Epidermal melanocyte (primary cell): ENCODE data around the gene SLC9A5.
A peak's percentile ranks its signal among the peaks of the same experiment; 100 is the strongest.

Experiments used
- DNase-seq: peaks from one replicate; pipeline ENCODE4 v3.0.0; 2011; ENCODE audit warnings: low spot score; ENCODE audit not compliant: insufficient read length

Gene SLC9A5

DNA sequence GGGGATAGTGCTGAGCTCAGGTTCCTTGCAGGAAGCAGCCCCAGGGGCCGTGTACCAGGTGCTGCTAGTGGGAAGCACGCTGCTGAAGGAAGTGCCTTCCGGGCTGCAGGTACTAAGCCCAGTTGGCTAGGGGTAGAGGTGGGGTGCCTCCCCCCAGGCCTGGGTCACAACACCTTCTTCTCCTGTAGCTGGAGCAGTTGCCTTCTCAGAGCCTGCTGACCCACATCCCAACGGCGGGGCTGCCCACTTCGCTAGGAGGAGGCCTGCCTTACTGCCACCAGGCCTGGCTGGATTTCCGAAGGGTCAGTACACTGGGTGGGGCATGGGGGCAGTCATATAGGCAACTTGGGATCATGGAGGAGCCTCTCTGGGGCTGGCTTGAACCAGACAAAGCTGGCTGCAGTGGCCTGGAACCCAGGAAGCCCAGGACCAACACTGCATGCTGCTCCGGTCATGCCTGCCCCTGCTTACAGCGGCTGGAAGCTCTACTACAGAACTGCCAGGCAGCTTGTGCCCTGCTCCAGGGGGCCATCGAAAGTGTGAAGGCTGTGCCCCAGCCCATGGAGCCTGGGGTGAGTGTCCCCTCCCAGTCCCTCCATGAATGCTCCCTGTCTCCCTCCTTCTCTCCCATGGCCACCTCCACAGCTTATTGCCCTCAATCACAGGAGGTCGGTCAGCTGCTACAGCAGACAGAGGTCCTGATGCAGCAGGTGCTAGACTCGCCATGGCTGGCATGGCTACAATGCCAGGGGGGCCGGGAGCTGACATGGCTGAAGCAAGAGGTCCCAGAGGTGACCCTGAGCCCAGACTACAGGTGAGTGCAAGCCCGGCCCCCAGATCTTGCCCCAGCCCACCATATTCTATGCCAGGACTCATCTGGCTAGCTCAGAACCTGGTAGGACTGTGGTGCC is 33.0 kb downstream of the SLC9A5 start:
- DNase-seq: no peak

DNA sequence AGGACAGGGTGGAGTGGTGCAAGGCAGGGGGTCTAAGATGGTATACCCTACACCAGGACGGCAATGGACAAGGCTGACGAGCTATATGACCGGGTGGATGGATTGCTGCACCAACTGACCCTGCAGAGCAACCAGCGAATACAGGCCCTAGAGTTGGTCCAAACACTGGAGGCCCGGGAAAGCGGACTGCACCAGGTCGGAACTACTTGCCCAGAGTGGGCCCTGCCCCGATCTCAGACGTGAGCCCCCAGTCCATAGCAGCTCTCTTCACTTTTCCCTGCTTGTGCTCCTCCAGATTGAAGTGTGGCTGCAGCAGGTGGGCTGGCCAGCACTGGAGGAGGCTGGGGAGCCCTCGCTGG is 33.6 kb downstream of the SLC9A5 start:
- DNase-seq: no peak

DNA sequence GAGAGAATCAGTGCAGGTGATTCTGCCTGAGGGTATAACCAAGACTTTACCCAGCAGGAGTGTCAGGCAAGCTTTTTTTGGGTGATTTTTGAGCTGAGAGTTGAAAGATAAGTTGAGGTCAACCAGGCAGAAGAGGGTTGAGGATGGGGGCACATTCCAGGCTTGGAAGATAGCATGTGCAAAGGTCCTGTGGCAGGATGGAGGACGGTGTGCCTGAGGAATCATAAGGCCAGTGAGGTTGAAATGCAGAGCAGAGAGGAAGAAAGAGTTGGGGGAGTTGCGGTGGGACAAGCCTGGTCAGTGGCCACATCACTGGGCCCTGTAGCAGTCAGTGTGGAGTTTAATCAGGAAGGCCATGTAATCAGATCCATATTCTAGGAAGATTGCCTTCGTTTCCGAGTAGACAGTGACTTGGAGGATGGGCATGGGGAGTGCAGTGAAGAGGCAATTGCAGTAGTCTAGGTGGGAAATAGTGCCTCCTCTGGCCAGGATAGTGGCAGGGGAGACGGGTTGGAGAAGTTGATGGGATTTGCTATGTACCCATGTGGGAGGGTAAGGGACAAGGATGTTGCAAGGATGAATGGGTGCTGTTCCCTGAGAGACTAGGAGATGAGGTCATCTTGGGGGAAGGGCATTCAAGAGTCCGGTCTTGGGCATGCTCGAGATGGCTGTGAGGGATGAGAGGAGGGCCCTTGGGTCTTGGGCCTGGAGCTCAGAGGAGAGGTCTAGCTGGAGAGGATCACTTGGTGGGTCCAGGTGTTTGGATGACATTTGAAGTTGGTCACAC is 34.5 kb downstream of the SLC9A5 start:
- DNase-seq: no peak

DNA sequence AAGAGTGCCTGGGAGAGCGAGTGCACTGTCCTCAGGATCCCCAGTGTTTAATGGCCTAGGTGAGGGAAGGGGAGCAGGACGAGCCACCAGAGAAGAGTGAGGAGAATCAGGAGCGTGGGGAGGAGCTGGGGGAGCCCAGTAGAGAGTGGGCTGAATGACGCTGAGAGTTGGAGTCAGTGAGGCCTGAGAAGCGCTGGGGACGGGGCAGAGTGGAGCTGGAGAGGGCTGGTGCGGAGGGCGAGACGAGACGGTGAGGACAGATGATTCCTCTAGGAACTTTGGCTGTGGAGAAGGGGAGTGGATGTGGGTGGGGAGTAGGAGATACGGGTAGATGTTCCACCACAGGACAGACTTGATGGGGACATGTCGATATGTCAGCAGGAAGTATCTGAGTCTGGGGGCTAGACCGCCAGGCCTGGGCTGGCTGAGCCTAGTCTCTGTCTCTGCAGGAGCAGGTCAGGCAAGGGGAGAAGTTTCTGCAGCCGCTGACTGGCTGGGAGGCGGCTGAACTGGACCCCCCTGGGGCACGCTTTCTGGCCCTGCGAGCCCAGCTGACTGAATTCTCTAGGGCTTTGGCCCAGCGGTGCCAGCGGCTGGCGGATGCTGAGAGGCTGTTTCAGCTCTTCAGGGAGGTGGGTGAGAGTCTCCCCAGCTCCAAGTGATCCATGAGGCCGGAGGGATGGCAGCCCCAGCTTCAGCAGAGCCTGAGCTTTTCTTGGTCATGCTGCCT is 35.2 kb downstream of the SLC9A5 start:
- no peak for DNase-seq

DNA sequence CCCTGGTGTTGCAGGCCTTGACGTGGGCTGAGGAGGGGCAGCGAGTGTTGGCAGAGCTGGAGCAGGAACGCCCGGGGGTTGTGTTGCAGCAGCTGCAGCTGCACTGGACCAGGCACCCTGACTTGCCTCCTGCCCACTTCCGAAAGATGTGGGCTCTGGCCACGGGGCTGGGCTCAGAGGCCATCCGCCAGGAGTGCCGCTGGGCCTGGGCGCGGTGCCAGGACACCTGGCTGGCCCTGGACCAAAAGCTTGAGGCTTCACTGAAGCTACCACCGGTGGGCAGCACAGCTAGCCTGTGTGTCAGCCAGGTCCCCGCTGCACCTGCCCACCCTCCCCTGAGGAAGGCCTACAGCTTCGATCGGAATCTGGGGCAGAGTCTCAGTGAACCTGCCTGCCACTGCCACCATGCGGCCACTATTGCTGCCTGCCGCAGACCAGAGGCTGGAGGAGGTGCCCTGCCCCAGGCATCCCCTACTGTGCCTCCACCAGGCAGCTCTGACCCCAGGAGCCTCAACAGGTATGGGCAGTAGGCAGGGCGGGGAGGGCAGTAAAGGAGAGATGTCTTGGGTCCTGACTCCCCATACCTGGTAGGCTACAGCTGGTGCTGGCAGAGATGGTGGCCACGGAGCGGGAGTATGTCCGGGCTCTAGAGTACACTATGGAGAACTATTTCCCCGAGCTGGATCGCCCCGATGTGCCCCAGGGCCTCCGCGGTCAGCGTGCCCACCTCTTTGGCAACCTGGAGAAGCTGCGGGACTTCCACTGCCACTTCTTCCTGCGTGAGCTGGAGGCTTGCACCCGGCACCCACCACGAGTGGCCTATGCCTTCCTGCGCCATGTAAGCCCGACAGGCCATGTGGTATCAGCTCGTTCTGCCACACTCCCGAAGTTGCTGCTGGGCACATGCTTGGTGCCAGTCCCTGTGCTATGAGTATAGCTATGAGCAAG is 36.2 kb downstream of the SLC9A5 start:
- DNase-seq: no peak

DNA sequence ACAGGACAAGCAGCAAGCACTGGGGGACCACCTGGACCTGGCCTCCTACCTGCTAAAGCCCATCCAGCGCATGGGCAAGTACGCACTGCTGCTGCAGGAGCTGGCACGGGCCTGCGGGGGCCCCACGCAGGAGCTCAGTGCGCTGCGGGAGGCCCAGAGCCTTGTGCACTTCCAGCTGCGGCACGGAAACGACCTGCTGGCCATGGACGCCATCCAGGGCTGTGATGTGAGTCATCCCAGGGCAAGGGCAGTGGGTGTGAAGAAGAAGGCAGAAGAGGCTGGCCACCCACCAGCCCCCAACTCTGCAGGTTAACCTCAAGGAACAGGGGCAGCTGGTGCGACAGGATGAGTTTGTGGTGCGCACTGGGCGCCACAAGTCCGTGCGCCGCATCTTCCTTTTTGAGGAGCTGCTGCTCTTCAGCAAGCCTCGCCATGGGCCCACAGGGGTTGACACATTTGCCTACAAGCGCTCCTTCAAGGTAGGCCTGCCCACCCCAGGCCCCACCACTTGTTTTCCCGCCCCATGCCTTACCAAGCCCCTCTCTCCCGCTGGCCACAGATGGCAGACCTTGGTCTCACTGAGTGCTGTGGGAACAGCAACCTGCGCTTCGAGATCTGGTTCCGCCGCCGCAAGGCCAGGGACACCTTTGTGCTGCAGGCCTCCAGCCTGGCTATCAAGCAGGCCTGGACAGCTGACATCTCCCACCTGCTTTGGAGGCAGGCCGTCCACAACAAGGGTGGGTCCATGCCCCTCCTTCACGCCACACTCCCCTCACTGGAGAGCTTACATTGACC is 37.9 kb downstream of the SLC9A5 start:
- DNase-seq: no peak

DNA sequence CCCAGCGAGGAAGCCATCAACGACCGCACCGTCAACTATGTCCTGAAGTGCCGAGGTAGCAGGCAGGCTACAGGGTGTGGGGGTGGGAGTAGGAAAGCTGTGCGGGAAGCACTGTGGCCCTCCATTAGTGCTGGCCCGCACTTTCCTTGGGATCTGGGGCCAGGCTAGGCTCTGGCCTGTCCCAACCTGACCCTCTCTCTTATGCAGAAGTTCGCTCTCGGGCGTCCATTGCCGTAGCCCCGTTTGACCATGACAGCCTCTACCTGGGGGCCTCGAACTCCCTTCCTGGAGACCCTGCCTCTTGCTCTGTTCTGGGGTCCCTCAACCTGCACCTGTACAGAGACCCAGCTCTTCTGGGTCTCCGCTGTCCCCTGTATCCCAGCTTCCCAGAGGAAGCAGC is 39.2 kb downstream of the SLC9A5 start:
- DNase-seq: no peak

DNA sequence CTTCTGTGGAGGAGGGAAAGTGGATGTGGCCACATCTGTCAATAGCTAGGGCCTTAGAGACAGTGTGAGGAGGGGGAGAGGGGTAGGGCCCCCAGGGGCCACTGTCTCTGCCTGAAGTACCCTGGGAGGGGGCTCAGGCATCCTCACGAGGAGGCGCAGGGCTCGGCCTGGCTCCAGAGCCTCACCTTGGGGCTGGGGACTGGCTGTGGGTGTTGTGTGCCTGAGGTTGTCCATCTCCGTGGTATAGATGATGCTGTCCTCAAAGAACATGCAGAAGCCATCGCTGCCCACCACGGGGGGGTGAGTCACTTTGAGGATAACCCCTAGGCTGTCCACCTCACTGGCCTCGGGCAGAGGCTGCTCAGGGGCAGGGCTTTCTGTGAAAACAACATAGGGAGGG is 42.7 kb downstream of the SLC9A5 start:
- DNase-seq: no peak

DNA sequence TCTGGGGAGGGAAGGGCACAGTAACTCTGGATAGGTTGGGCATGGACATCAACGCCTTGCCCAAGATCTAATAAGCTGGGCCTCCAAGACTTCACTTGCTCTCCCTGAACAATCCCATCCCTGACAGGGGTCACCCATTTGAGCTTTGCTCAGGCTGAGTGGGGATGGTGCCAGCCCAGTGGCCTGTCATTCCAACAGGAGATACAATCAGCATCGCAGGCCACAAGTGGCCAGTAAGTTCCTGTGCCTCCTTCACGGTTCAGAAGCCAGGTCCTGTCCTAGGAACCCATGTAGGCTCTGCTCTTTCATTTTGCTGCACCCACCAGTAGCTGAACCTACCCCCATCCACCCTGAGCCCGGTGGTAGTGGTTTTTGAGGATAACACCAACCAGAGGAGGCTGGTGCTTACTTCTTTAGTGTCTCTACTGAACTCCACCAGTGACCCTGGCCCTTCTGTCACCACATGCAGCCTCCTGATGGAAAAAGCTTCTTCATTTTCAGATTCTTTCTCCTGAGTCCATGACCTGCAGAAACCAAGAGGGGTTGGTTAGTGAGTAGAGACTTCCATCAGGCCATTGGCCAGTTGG is 45.5 kb downstream of the SLC9A5 start:
- no peak for DNase-seq

DNA sequence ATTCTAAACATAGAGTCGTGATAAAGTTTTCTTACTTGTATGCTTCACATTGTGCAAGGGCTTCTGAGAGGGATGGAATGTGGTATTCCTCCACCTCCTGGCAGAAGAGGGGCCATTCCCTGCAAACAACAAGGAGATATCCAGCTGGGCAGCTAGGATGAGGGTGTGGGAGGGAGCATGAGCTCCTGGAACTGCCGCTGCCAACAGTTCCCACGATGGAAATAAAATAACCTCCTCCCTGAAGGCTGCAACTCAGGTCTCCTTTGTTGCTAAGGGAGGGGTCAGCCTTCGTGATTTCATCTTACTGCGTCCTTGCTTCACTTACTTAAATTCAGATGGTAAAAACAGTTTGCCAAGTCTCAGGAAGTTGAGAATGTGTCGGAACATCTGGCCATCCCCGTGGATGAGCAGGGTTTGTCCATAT is 46.2 kb downstream of the SLC9A5 start:
- DNase-seq: peak; percentile 49

DNA sequence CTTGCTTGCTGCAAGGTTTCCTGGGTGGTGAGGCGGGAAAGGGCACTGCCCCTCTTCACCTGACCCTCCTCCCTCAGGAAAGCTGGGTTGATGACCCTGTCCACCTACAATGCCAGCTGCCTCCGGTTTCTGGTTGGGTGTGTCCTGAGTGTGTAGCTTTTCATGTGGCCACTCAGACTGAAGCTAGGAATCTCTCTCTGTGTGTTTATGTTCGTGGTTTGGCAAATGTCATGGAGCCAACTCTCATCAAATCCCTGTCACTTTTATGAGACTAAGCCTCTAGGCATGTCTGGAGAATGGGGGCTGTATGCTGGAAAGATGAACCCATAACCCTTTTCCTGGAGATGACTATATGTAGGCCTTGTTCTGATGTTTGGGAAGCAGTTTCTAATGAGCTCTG is 47.6 kb downstream of the SLC9A5 start:
- no peak for DNase-seq

DNA sequence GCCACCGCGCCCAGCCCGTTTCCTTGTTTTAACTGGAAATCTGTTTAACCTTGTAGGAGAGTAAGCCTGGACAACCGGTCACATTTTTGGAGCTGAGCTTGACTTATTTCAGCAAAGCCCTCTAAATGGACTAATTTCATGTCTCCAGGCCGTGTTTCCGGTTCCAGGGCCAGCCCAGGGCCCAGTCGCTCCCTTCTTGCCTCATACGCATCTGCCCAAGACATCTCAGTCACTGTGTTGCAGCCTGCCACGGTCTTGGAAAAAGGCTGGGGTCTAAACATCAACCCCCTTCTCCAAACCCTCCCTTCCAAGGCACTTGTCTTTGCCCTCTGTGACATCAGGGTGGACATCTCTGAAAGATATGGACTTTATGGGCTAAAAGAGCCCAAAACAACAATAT is 49.5 kb downstream of the SLC9A5 start:
- no peak for DNase-seq

DNA sequence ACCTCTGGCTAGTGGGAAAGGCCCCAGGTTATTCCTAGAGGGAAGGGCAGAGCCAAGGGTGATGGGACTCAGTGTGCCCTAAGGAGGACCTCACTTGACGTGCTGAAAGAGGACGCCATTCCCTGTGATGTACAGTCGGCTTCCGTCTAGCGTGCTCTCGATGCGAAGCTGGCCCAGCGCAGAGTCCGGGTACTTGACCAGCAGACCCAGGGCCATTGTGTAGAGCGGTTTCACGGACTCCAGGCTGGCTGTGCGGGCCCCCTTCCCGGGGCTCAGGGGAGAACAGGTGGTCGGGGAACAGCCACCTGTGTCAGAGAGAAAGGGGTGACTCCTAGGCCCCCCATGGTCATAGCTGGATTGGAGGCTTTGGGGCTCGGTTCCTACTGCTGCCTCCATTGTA is 50.5 kb downstream of the SLC9A5 start:
- DNase-seq: no peak

DNA sequence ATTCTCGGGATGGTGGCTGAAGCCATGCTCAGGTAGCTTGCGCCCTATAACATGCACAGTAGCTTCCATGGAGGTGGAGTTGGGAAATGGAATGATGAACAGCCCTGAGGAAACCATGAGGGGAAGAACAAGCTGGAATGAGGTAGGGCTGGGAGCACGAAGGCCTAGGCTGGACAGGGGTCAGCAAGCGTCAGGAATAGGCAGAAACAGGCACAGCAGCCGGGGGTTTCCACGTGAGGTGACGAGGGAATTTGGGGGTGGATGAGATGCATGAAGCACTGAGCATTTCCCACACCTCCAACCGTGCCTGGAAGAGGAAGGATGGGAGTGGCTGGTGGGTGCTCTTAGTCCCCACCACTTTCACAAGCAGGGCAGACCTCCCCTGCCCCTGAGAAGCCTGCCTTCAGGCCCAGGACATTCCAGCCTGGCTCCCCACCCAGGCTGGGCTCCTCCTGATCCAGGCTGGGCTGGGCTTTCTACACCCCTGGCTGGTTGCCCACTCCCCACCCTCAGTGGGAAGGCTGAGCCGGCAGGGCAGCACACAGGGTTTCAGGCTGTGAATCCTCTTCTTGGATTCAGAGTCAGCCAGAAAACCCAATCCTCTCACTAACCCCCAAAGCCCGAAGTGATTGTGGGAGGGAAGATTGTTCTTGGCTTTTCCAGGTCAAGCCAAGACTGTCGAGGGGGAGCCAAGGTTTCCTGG is 52.5 kb downstream of the SLC9A5 start:
- no peak for DNase-seq

DNA sequence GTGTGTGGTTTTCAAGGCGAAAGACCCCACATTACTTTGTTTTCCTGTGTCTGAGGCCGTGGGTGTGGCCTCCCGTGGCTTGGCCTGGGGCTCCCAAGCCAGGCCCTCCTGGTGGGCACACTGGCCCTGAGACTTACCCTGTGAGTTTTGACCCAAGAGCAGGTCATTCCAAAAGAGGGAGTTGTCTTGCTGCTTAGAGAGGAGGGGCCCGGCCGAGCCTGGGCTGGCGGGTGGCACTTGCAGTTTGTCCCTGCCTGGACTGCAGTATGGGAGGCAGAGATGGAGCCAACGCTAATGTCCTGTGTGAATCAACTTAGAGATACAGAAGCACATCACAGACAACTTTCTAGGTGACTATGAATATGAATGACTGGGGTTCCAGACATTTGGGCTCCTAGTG is 53.3 kb downstream of the SLC9A5 start:
- no peak for DNase-seq

DNA sequence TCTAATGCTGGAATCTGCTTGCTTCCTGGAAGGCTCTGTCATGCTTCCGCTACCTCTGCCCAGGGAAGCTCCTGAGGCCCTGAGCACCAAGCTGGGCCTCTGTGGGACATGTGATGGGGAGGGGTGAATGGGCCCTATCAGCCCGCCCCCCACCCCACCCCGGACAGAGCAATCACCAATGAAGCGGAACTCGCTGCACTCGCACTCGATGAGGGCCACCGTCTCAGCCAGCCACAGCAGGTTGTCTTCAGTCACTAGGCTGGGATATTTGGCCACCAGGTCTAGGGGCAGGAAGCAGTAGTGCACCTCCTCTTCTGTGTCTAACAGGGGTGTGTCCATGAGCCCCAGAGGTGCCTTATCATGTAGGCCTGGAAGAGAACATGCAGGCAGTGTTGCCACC is 54.2 kb downstream of the SLC9A5 start:
- no peak for DNase-seq

DNA sequence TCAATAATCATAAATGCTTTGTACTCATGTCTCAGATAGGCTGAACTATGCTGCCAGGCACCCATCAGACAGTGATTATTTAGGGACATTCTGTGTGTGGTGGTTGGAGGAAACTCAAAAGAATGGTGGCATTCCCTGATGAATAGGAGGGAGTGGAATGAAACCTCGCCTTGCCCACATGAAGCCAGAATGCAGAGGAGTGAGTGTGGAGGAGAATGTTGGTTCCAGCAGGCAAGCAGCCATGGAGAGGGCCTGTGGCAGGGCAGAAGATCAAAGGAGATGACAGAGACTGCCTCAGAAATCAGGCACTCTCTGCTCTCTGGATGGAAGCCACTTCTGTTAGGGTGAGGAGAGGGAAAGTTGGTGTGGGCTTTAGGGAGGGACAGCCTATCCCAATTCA is 55.2 kb downstream of the SLC9A5 start:
- no peak for DNase-seq

DNA sequence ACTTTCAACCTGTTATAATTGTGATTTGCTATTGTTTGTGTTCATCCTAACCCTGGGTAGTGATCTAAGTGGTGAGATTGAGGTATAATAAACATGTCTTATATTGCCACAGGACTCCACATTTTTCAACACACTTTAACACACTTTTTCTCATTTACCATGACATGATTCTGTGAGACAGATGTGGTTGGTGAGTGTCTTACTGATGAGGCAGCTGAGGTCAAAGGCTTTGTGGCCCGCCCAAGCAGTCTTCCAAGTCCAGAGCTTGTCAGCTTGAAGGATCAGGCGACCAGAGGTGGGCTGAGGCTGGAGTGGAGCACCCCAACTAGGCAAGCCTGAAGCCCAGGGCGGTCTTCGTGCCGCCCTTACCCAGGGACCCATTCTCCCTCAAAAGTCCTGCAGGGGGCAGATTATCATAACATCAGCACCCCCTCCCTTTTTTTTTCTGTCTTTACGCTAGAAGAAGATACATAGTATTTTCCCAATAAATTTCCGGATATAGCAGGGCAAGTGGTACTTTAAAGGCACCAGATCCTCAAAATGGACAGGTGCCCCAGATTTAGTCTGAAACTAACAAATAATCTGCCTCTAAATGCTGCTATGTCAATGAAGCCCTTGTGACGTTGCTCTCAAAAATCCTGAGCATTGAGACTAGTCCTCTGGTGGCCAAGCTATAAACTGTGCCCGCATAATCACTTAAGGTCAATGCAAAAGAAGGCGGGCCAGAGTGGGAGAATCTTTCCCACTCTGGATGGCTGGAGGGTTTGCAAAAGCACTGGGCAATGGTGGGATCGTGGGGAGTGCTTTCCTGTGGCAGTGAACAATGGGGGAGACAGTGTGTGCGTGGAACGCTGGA is 56.7 kb downstream of the SLC9A5 start:
- DNase-seq: no peak
